ENCODE data around the gene ST6GAL1. TPM values are rescaled to one million over a fixed set of nuclear protein-coding genes. Genes with fewer than 3 reads are reported as not detected.
"Not testable (repeated sequence)": the region's sequence is repeated elsewhere in the genome, so short reads cannot be mapped to it uniquely, and the experiment has no call there.

ST6GAL1 gene
- total and polyA plus RNA-seq, 2 experiments from 2014 or later, result 64.3 to 123 TPM

DNA sequence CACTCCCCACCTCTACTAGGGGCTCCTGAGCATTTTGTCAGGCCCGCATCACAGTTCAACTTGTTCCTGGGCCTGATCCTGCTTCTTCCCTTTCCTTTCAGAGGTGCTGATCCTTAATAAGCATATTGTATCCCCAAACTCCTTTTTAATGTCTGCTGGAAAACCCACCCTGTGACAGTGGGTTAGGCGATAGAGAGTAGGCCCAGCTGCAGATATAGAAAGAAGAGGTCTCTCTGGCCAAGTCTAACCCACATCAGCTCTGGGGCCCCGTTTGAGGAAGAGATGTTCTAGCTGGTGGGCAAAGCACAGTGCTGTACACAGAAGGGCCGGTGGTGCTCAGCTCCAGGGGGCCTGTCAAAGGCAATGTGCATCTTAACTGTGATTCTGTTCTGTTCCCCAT lies 34.3 kb upstream of the ST6GAL1 start:
- Histone ChIP-seq H3K27me3 (no peaks in the 10 kb centered on the region), H3K4me1 (ENCODE audit: low read depth) (no peaks in the 10 kb centered on the region), H3K27ac (no peak overlapping the region), H3K4me3 (no peak overlapping the region), H3K36me3 (no peaks in the 10 kb centered on the region), H3K9me3 (ENCODE audit: low read depth) (no peaks in the 10 kb centered on the region)
- DNase-seq (ENCODE audit: low read depth in 1 of 2, low spot score in 1 of 2), result no peak
- TF ChIP-seq, protein P1, sequence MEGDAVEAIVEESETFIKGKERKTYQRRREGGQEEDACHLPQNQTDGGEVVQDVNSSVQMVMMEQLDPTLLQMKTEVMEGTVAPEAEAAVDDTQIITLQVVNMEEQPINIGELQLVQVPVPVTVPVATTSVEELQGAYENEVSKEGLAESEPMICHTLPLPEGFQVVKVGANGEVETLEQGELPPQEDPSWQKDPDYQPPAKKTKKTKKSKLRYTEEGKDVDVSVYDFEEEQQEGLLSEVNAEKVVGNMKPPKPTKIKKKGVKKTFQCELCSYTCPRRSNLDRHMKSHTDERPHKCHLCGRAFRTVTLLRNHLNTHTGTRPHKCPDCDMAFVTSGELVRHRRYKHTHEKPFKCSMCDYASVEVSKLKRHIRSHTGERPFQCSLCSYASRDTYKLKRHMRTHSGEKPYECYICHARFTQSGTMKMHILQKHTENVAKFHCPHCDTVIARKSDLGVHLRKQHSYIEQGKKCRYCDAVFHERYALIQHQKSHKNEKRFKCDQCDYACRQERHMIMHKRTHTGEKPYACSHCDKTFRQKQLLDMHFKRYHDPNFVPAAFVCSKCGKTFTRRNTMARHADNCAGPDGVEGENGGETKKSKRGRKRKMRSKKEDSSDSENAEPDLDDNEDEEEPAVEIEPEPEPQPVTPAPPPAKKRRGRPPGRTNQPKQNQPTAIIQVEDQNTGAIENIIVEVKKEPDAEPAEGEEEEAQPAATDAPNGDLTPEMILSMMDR (IDR thresholded peaks at IDR 0.05; ENCODE audit: low read depth, low read length), result no peak

DNA sequence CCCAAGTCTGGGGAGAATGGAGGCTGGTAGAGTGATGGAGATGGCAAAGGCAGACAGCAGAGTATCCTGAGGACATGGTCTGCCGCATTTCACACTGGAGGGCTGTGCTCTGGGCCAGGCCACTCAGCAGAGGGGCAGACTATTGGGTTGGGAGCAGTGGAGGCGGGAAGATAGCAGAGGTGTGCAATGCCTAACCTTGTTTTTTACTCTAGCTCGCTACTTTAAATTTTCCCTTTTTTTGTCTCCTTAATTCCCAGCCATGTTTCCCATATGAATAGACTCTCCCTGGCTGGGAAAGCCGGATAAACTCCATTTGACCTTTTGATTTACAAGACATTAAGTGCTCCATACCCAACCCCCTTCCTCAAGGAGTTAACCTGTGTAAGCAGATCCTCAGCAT lies 33.5 kb upstream of the ST6GAL1 start:
- H3K4me3 ChIP-seq, result no peak overlapping the region
- H3K4me1 ChIP-seq (ENCODE audit: low read depth), result no peaks in the 10 kb centered on the region
- peak in 1 of 2 donors; percentile 19 for DNase-seq (ENCODE audit: low read depth in 1 of 2, low spot score in 1 of 2)
- no peaks in the 10 kb centered on the region for H3K27me3 ChIP-seq
- no peaks in the 10 kb centered on the region for H3K36me3 ChIP-seq
- H3K27ac ChIP-seq, result peak overlapping the region; percentile 24
- H3K9me3 ChIP-seq (ENCODE audit: low read depth), result no peaks in the 10 kb centered on the region
- TF ChIP-seq, protein P1 (IDR thresholded peaks at IDR 0.05; ENCODE audit: low read depth, low read length), result no peak

DNA sequence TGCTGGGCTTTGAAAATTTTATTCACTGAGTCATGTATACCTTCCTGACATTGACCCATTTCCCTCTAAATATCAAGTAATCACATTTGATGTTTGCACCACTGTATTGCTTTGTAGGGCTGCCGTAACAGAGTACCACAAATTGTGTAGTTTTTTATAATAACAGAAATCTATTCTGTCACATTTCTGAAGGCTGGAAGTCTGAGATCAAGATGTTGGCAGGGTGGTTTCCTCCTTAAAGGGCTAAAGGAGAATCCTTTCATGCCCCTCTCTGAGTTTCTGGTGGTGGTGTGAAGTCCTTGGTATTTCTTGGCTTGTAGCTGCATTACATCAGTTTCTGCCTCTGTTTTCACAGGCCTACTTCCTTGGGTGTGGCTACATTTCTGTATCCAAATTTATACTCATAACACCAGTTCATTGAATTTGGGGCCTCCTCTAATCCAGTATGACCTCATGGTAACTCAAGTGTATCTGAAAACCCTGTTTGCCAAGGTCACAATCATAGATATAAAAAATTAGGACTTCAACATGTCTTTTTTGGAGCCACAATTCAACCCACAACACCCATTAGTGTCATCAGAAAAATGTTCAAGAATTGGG lies 29.1 kb upstream of the ST6GAL1 start:
- Histone ChIP-seq H3K36me3 (no peaks in the 10 kb centered on the region), H3K4me1 (ENCODE audit: low read depth) (no peaks in the 10 kb centered on the region), H3K27ac (no peak overlapping the region), H3K4me3 (no peak overlapping the region), H3K27me3 (no peaks in the 10 kb centered on the region), H3K9me3 (ENCODE audit: low read depth) (no peaks in the 10 kb centered on the region)
- DNase-seq (ENCODE audit: low read depth in 1 of 2, low spot score in 1 of 2), result peak in 1 of 2 donors; percentile 38
- TF ChIP-seq, protein P1 (IDR thresholded peaks at IDR 0.05; ENCODE audit: low read depth, low read length), result no peak

DNA sequence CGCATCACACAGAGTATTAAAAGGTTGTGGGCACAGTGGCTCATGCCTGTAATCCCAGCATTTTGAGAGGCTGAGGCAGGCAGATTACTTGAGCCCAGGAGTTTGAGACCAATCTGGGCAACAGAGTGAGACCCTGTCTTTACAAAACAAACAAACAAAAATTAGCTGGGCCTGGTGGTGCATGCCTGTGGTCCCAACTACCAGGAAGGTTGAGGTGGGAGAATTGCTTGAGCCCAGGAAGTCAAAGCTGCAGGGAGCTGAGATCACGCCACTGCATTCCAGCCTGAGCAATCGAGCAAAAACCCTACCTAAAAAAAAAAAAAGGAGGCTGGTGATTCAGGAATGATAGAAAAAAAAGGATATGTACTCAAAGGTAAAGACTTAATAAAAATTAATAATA lies 28.2 kb upstream of the ST6GAL1 start:
- Histone ChIP-seq H3K4me1 (ENCODE audit: low read depth) (no peaks in the 10 kb centered on the region), H3K4me3 (no peak overlapping the region), H3K9me3 (ENCODE audit: low read depth) (no peaks in the 10 kb centered on the region), H3K27ac (no peak overlapping the region), H3K36me3 (no peaks in the 10 kb centered on the region), H3K27me3 (no peaks in the 10 kb centered on the region)
- TF ChIP-seq, protein P1 (IDR thresholded peaks at IDR 0.05; ENCODE audit: low read depth, low read length), result no peak
- DNase-seq (ENCODE audit: low read depth in 1 of 2, low spot score in 1 of 2), result no peak

DNA sequence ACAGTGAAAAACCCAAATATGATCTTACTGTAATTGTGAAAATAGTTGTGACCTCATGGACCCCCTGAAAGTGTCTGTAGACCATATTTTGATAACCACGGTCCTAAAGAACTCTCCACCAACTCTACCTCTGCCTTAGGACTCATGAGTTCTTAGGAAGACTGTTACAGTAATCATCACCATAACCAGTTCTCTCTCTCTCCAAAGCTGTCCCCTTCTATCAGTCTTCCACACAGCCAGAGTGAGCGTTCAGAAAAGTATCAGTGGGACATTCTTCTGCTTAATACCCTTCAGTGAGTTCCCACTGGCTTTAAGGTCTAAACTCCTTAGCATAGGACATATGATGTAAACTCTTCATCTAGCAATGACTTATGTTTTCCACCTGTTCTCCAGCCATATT lies 27.6 kb upstream of the ST6GAL1 start:
- TF ChIP-seq, protein P1 (IDR thresholded peaks at IDR 0.05; ENCODE audit: low read depth, low read length), result no peak
- Histone ChIP-seq H3K9me3 (ENCODE audit: low read depth) (no peaks in the 10 kb centered on the region), H3K27me3 (no peaks in the 10 kb centered on the region), H3K36me3 (no peaks in the 10 kb centered on the region), H3K27ac (no peak overlapping the region), H3K4me1 (ENCODE audit: low read depth) (no peaks in the 10 kb centered on the region), H3K4me3 (no peak overlapping the region)
- DNase-seq (ENCODE audit: low read depth in 1 of 2, low spot score in 1 of 2), result no peak

DNA sequence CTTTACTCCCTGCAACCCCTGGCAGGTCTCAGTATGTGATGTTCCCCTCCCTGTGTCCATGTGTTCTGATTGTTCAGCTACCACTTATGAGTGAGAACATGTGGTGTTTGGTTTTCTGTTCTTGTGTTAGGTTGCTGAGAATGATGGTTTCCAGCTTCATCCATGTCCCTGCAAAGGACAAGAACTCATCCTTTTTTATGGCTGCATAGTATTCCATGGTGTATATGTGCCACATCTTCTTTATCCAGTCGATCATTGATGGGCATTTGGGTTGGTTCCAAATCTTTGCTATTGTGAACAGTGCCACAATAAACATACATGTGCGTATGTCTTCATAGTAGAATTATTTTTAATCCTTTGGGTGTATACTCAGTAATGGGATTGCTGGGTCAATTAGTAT lies 26.6 kb upstream of the ST6GAL1 start:
- H3K4me1 ChIP-seq (ENCODE audit: low read depth); H3K27me3 ChIP-seq; DNase-seq (ENCODE audit: low read depth in 1 of 2, low spot score in 1 of 2); H3K9me3 ChIP-seq (ENCODE audit: low read depth); H3K36me3 ChIP-seq; H3K27ac ChIP-seq; H3K4me3 ChIP-seq: not testable (repeated sequence)

DNA sequence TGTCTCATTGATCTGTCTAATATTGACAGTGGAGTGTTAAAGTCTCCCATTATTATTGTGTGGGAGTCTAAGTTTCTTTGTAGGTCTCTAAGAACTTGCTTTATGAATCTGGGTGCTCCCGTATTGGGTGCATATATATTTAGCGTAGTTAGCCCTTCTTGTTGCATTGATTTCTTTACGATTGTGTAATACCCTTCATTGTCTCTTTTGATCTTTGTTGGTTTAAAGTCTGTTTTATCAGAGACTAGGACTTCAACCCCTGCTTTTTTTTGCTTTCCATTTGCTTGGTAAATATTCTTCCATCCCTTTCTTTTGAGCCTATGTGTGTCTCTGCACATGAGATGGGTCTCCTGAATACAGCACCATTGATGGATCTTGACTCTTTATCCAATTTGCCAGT lies 23.3 kb upstream of the ST6GAL1 start:
- not testable (repeated sequence) for H3K27me3 ChIP-seq; H3K4me1 ChIP-seq (ENCODE audit: low read depth); DNase-seq (ENCODE audit: low read depth in 1 of 2, low spot score in 1 of 2)

More for the DNA sequence above, 23.3 kb upstream of the ST6GAL1 start:
- H3K27ac ChIP-seq; H3K4me3 ChIP-seq; H3K36me3 ChIP-seq; H3K9me3 ChIP-seq (ENCODE audit: low read depth): not testable (repeated sequence)
